GM23338 (cell line): ENCODE data around the gene RIC8B. TPM values are rescaled to one million over a fixed set of nuclear protein-coding genes. Genes with fewer than 3 reads are reported as not detected.

Source experiments
- ATAC-seq: fragments of 200-7000 bp; cut with Tn5 transposase; 3 replicates; pipeline ENCODE4 v1.9.1; 2020
- DNase-seq: peaks from one replicate; pipeline ENCODE4 v3.0.0-alpha.2; 2015; ENCODE audit warnings: low spot score
- H2AFZ ChIP-seq: fragments of 200-600 bp; sonication (generic); 2 replicates; pipeline ENCODE4 v1.8.0; 2016; ENCODE audit warnings: antibody characterized with exemption, mild to moderate bottlenecking, moderate library complexity
- H3F3A ChIP-seq: fragments of 200-600 bp; sonication (generic); replicated peaks from 2 replicates; pipeline ENCODE4 v1.8.0; 2017; ENCODE audit warnings: antibody characterized with exemption, mixed run types, low read depth
- H3K27ac ChIP-seq: fragments of 200-600 bp; sonication (generic); 2 replicates; pipeline ENCODE4 v1.6.1; 2016; ENCODE audit warnings: low read depth
- H3K27me3 ChIP-seq: fragments of 200-600 bp; sonication (generic); 2 replicates; pipeline ENCODE4 v1.8.0; 2016; ENCODE audit warnings: mild to moderate bottlenecking, mixed run types, moderate library complexity; ENCODE audit not compliant: insufficient read depth
- H3K36me3 ChIP-seq: fragments of 200-600 bp; sonication (generic); 2 replicates; pipeline ENCODE4 v1.8.0; 2016; ENCODE audit warnings: mild to moderate bottlenecking; ENCODE audit not compliant: insufficient read depth
- H3K4me1 ChIP-seq: fragments of 200-600 bp; sonication (generic); 2 replicates; pipeline ENCODE4 v1.8.0; 2016; ENCODE audit warnings: mild to moderate bottlenecking, moderate library complexity; ENCODE audit not compliant: insufficient read depth
- H3K4me2 ChIP-seq: fragments of 200-600 bp; sonication (generic); 2 replicates; pipeline ENCODE4 v1.7.1; 2017; ENCODE audit warnings: mixed run types
- H3K4me3 ChIP-seq: fragments of 200-600 bp; sonication (generic); 2 replicates; pipeline ENCODE4 v1.6.1; 2016; ENCODE audit warnings: mixed run types
- H3K79me2 ChIP-seq: fragments of 200-600 bp; sonication (generic); replicated peaks from 2 replicates; pipeline ENCODE4 v1.8.0; 2017; ENCODE audit warnings: mild to moderate bottlenecking; ENCODE audit not compliant: insufficient read depth
- H3K9me2 ChIP-seq: fragments of 200-600 bp; sonication (generic); 2 replicates; pipeline ENCODE4 v1.8.0; 2017; ENCODE audit not compliant: insufficient read depth
- H4K20me1 ChIP-seq: fragments of 200-600 bp; sonication (generic); replicated peaks from 2 replicates; pipeline ENCODE4 v1.8.0; 2017; ENCODE audit warnings: mild to moderate bottlenecking; ENCODE audit not compliant: insufficient read depth
- H3K27ac Mint-ChIP-seq: 2 replicates; pipeline ENCODE4 v1.8.0; 2020; ENCODE audit warnings: inconsistent platforms, mild to moderate bottlenecking, moderate library complexity, mixed read lengths
- H3K27me3 Mint-ChIP-seq: 3 replicates; pipeline ENCODE4 v1.8.0; 2022; ENCODE audit warnings: low read depth, mild to moderate bottlenecking, moderate library complexity, mixed read lengths, inconsistent platforms; ENCODE audit not compliant: insufficient read depth, poor library complexity
- H3K36me3 Mint-ChIP-seq: 3 replicates; pipeline ENCODE4 v1.8.0; 2021; ENCODE audit warnings: low read depth, mild to moderate bottlenecking, inconsistent platforms, moderate library complexity, mixed read lengths
- H3K4me1 Mint-ChIP-seq: 3 replicates; pipeline ENCODE4 v1.8.0; 2020; ENCODE audit warnings: mild to moderate bottlenecking, inconsistent platforms, mixed read lengths
- H3K4me3 Mint-ChIP-seq: 3 replicates; pipeline ENCODE4 v1.8.0; 2021; ENCODE audit warnings: moderate library complexity, mild to moderate bottlenecking, inconsistent platforms, mixed read lengths
- H3K9me3 Mint-ChIP-seq: 3 replicates; pipeline ENCODE4 v1.8.0; 2020; ENCODE audit warnings: moderate library complexity, mild to moderate bottlenecking, inconsistent platforms, mixed read lengths
- CTCF ChIP-seq, 2 experiments: fragments of 200-600 bp in 1 of 2; sonication (generic) in 1 of 2; conservative IDR thresholded peaks; 2 replicates each; pipeline versions ENCODE4 v1.5.1 to v1.6.1; 2016 to 2017; ENCODE audit warnings: antibody characterized with exemption in 2 of 2, low read depth in 2 of 2, mild to moderate bottlenecking in 2 of 2, moderate library complexity in 1 of 2
- ETS1 ChIP-seq: IDR thresholded peaks from 2 replicates; pipeline ENCODE4 v1.6.1; 2016; ENCODE audit warnings: antibody characterized with exemption
- EZH2 ChIP-seq: fragments of 200-600 bp; sonication (generic); IDR thresholded peaks from one replicate; pipeline ENCODE4 v1.8.0; 2017; ENCODE audit warnings: antibody characterized with exemption, mild to moderate bottlenecking, low read depth; ENCODE audit not compliant: unreplicated experiment
- JUNB ChIP-seq: IDR thresholded peaks from one replicate; pipeline ENCODE4 v1.6.1; 2016; ENCODE audit warnings: antibody characterized with exemption; ENCODE audit not compliant: unreplicated experiment
- REST ChIP-seq: IDR thresholded peaks from one replicate; pipeline ENCODE4 v1.6.1; 2018; ENCODE audit warnings: antibody characterized with exemption; ENCODE audit not compliant: unreplicated experiment
- STAT1 ChIP-seq: IDR thresholded peaks from one replicate; pipeline ENCODE4 v1.6.1; 2016; ENCODE audit warnings: antibody characterized with exemption; ENCODE audit not compliant: unreplicated experiment
- ZNF114 ChIP-seq: fragments of 250-450 bp; sonication (Bioruptor Pico); IDR thresholded peaks from 2 replicates; pipeline ENCODE4 v1.5.0; 2020; ENCODE audit warnings: mild to moderate bottlenecking, moderate library complexity
- ZNF331 ChIP-seq: fragments of 250-450 bp; sonication (Bioruptor Pico); IDR thresholded peaks from 2 replicates; pipeline ENCODE4 v1.5.0; 2020; ENCODE audit warnings: low read depth, mild to moderate bottlenecking, moderate library complexity
- polyA plus RNA-seq: library from polyadenylated mRNA; unstranded; fragments of >200 nt; fragmentation: Nextera tagmentation; extraction: Ambion mirVana; gene quantifications from 2 replicates; pipeline ENCODE4 v1.2.1, GENCODE V29; 2016
- total RNA-seq: library from RNA; depleted of rRNA; stranded (reverse); fragments of >200 nt; shearing (Covaris generic); gene quantifications from 2 replicates; pipeline ENCODE4 v1.2.3, GENCODE V29; 2014

Gene RIC8B
- total and polyA plus RNA-seq, 2 experiments from 2014 or later, result 12.3 to 25.5 TPM

- Histone ChIP-seq H3K4me3 (no peak overlapping the region), H3K27me3 (no peaks in the 10 kb centered on the region), H2AFZ (no peak overlapping the region), H3K9me2 (no peaks in the 10 kb centered on the region), H3F3A (no peaks in the 10 kb centered on the region), H3K4me2 (no peak overlapping the region), H3K79me2 (no peaks in the 10 kb centered on the region), H3K27ac (no peak overlapping the region), H4K20me1 (no peaks in the 10 kb centered on the region), H3K36me3 (no peaks in the 10 kb centered on the region), H3K4me1 (peaks cover 10% of the 10 kb centered on the region)
- Mint-ChIP-seq H3K4me3 (no peak overlapping the region), H3K4me1 (peaks cover 22% of the 10 kb centered on the region), H3K36me3 (no peaks in the 10 kb centered on the region), H3K27ac (no peak overlapping the region), H3K27me3 (peaks cover 5% of the 10 kb centered on the region), H3K9me3 (no peaks in the 10 kb centered on the region; the same call in 2 of the 3 replicates)
- TF ChIP-seq REST, result no peak
- TF ChIP-seq STAT1, result no peak
- TF ChIP-seq CTCF (conservative IDR thresholded peaks at IDR 0.05; ENCODE audit: low read depth in 2 of 2), result no peak
- no peak for DNase-seq
- ATAC-seq, result no peak
Observed at GRCh38 chr12:106747973-106748436, 26.5 kb upstream of the RIC8B start.

- DNase-seq, result no peak
- no peak overlapping the region for H3K4me3 ChIP-seq
- no peaks in the 10 kb centered on the region for H3K27me3 ChIP-seq
- H2AFZ ChIP-seq, result no peak overlapping the region
- no peak for ATAC-seq
- TF ChIP-seq JUNB, result no peak
- TF ChIP-seq ZNF114 (CRISPR knock-in tag), result no peak
- TF ChIP-seq EZH2, result no peak
- TF ChIP-seq ETS1, result no peak
- TF ChIP-seq REST, result no peak
- no peak for TF ChIP-seq ZNF331 (CRISPR knock-in tag)
- TF ChIP-seq STAT1, result no peak
- H3K9me2 ChIP-seq, result no peaks in the 10 kb centered on the region
- no peak overlapping the region for H3K4me2 ChIP-seq
- Mint-ChIP-seq H3K36me3 (no peaks in the 10 kb centered on the region), H3K27me3 (peaks cover 5% of the 10 kb centered on the region), H3K27ac (no peak overlapping the region), H3K4me3 (no peak overlapping the region), H3K9me3 (no peaks in the 10 kb centered on the region; the same call in 2 of the 3 replicates), H3K4me1 (peaks cover 1% of the 10 kb centered on the region; the same call in 1 of the 3 replicates)
- H3K4me1 ChIP-seq, result no peaks in the 10 kb centered on the region
- H4K20me1 ChIP-seq, result no peaks in the 10 kb centered on the region
- no peaks in the 10 kb centered on the region for H3K79me2 ChIP-seq
- H3K27ac ChIP-seq, result no peak overlapping the region
- H3K36me3 ChIP-seq, result no peaks in the 10 kb centered on the region
- no peaks in the 10 kb centered on the region for H3F3A ChIP-seq
Observed at GRCh38 chr12:106750524-106750923, 24.0 kb upstream of the RIC8B start.
